GM21786 (cell line): ENCODE data around the gene SHANK3.
"Not testable (repeated sequence)": the region's sequence is repeated elsewhere in the genome, so short reads cannot be mapped to it uniquely, and the experiment has no call there.

Source experiments
- ATAC-seq: cut with Tn5 transposase; IDR thresholded peaks from one replicate; pipeline ENCODE4 v1.9.1; 2021; ENCODE audit not compliant: unreplicated experiment

Gene SHANK3

DNA sequence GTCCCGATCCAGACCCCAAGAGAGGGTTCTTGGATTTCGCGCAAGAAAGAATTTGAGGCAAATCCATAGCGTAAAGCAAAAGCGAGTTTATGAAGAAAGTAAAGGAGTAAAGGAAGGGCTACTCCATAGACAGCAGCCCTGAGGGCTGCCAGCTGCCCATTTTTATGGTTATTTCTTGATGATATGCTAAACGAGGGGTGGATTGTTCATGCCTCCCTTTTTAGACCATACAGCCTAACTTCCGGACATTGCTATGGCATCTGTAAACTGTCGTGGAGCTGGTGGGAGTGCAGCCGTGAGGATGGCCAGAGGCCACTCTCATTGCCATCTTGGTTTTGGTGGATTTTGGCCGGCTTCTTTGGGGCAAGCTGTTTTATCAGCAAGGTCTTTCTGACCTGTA lies 19.4 kb upstream of the SHANK3 start:
- ATAC-seq = no peak

DNA sequence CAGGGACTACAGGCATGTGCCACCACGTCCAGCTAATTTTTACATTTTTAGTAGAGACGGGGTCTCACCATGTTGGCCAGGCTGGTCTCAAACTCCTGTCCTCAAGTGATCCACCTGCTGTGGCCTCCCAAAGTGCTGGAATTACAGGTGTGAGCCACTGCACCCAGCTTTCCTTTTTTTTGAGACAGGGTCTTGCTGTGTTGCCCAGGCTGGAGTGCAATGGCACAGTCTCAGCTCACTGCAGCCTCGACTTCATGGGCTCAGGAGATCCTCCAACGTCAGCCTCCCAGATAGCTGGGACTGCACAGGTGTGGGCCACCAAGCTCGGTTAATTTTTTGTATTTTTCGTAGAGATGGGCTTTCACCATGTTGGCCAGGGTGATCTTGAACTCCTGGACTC lies 18.0 kb upstream of the SHANK3 start:
- ATAC-seq = not testable (repeated sequence)

DNA sequence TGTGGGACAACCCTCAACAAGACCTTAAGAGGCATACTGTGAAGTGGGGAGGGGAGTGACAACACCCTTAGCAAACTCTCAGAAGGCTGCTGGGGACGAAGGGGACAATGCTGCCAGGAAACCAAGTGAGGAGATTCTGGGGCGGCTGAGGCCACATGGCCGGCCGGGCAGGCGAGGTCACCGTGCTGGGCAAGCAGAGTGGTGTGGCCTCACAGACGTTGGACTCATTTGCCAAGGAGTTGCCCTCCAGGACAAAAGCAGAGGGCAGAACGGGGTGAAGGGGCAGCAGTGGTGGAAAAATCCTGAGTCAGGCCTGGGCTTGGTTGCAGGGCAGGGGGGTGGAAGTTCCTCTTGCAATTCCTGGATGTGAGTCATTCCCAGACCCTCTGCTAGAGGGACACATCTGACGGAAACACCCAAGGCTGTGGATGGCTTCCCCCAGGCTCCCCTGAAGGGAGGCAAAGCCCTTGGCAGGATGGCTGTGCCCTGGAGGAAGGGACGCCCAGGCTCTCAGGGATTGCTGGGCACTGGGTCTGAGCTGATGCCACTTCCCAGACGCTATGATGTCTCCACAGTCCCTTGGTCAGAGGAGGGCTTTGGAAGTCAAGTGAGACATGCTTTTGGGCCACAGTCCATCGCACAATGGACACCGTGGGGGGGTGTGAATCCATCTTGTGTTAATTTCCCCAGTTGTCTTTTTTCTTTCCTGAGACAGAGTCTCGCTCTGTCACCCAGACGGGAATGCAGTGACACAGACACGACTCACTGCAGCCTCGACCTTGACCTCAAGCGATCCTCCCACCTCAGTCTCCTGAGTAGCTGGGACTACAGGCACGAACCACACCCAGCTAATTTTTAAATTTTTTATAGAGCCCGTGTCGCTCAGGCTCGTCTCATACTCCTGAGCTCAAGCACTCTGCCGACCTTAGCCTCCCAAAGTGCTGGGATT lies 16.2 kb upstream of the SHANK3 start:
- ATAC-seq = no peak

DNA sequence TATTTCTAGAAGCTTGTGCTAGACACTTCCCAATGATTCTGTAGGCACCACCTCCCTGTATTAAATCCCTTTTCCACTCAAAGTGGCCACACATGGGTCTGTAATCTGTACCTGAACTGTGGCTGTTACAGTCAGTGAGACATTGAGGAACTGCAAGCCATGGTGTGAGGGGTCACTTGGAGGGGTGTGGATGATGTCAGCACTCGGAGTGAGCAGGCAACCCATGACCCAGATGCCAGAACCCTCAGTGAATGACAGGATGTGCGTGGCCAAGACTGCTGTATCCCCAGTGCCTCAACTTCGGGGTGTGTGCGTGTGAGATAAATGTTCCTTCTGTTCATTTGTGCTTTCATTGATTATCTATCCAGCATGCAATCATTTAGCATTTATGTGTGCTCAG lies 14.7 kb upstream of the SHANK3 start:
- no peak for ATAC-seq

DNA sequence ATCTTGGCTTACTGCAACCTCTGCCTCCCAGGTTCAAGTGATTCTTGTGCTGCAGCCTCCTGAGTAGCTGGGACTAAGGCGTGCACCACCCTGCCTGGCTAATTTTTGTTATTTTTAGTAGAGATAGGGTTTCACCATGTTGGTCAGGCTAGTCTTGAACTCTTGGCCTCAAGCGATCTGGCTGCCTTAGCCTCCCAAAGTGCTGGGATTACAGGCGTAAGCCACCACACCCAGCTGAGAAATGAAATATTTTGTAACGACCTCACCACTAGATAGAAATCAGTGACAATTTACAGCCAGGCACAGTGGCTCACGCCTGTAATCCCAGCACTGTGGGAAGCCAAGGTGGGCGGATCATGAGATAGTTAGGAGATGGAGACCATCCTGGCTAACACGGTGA lies 12.9 kb upstream of the SHANK3 start:
- not testable (repeated sequence) for ATAC-seq

DNA sequence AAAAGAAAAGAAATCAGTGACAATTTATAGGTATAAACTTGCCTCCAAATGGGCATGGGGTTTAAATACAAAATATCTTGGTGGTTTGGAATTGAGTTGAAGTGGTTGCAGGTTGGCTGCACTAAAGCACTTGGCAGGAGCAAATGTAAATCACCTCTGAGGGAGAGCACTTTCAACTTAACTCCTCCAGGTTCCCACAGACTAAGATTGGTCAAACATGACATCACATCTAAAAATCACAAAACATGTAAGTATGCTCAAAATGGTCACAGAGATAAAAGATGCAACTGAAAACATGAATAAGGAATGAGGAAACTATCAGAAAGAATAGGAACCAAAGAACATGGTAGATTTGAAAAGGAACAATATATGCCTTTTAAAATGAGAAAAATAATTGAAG lies 12.3 kb upstream of the SHANK3 start:
- no peak for ATAC-seq

DNA sequence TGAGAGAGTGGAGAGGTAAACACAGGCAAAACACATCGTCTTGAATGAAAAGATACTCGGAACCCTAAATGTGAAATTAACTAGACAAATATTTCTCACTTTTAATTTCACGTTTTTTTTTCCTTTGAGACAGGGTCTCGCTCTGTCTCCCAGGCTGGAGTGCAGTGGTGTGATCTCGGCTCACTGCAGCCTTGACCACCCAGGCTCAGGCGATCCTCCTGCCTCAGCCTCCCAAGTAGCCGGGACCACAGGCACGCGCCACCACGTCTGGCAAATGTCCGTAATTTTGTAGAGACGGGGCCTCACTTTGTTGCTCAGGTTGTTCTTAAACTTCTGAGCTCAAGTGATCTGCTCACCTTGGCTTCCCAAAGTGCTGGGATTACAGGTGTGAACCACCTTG lies 7.4 kb upstream of the SHANK3 start:
- ATAC-seq = no peak

DNA sequence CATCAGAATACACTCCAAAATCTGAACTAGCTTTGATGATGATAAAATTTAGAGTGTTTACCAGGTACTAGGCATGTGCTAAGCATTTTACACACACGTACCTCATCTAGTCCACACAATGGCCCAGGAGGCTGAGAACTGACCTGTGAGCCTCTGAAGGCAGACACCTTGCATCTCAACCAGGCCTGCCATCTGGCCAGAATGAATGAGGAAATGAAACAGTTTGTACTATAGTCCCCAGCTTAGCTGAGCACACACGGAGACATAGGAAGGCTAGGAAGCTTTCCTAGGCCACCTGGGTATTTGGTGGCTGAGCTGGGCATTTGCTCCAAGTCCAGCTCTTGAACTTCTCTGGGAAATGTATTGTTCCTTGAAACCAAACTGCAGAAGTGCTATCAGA lies 6.9 kb upstream of the SHANK3 start:
- ATAC-seq = no peak

DNA sequence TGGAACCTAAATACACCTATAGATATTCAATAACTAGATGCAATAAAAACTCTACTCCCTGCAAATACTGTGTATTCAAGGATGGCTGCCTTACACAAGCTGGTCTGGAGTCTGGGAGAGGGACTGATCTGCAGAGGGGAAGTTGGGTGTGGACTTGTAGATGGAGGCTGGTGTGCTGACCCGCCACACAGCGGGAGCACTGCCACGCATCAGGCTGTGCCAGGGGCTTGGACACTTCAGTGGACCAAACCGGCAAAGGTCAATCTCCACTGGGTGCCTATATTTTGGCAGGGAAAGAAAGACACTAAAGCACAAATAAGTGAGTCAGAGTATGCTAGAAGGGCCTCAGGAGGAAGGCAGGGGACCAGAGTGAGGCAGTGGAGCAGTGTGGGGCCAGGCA lies 2.1 kb upstream of the SHANK3 start:
- no peak for ATAC-seq

DNA sequence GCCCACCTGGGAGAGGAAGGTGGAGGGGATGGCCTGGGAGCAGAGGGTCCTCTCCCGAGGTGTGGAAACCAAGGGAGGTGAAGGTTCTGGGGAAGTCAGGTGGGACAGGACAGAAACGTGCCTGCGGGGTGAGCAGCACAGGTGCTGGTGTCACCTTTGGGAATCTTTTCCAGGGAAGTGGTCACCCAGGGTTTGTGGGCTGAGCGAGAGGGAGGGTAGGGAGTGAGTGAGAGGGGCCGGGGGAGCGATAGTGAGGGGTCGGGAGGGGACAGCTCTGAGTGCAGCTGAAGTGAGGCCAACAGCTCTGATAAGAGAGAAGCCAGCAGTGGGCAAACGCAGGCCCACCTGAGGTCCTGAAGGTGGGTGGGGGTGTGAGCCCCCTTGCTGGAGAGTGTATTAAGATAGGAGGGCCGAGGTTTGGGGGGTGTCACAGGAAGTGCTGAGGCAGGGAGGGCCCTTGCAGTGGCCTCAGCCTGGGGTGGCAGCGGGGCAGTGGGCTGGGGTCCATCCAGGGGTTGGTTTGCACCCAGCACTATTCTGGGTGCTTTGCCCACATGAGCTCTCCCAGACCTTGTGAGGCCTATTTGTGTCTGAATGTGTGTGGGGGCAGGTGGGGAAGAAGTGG lies 1.6 kb upstream of the SHANK3 start:
- ATAC-seq = no peak

DNA sequence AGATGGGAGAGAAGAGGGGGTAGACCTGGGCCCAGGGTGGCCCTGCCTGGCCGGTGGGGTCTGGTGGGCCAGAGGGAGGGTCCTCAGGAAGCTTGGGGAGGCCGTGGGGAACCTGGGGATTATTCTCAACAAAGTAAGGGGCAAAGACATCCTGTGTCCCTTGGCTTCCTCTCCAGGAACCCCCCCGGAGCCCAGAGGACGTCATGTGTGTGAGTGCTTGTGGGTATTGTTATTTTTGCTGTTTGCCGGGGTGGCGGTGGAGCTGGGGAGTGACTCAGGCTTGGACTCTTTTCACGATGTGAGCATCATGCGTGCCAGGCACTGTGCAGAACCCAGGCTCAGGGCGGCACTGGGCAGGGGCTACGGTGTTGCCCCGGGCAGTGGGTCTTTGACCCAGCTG lies 982 bp upstream of the SHANK3 start:
- ATAC-seq = no peak

DNA sequence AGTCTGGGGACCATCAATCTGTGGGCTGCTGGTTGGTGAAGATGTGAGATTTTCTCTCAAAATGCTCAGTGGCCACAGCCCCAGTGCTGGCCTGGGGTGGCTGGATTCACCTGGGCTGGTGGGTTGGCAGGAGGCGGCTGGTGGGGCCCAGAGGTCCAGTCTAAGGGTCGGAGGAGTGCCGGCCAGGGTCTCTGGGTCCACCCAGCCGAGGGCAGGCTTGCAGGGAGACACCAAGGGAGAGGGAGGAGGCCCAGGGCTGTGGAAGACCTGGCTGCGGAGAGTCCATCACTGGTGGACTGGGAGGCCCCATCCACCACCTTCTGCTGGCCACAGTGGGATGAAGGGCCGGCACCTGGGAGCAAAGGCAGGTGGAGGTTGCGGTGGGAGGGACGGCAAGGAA lies 582 bp upstream of the SHANK3 start:
- ATAC-seq = no peak

DNA sequence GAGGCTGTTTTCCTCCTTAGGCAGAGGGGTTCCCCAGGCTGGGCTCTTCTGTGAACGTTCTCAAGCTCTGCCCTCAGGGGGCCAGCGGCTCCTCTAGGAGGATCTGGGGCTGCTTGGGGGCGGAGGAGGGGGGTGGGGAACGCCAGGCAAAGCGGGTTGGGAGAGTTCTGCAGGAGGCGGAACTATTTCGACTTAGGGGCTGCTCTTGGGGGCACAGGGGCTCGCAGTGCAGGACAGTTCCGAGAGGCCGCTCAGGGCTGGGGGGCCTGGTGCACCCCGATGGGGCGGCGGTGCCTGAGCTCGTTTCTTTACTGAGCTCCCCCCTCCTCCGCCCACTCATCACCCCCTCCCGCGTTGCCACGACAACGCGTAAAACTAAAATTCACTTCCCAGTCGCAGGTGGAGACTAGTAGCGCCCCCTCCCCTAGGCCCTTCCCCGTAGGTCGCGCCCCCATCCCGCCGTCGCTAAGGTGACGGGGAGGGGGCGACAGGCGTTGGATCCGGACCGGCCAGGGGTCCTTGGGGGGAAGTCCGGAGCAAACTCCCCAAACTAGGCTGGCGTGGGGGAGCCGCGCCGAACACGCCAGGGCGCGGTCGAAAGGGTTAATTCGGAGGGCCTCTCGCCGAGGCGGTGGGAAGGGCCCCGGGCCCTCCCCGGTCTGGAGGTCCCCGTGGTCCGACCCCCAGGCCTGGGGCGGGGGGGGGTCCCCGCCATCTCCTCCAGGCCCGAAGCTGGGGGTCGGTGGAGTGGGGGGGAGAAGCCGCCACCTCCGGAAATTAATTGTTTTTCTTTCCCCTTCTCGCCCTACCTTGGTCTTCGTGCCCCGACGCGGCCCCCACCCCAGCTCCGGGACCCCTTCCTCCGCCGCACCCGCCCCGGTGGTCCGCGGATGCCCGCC lies 857 bp downstream of the SHANK3 start:
- no peak for ATAC-seq

DNA sequence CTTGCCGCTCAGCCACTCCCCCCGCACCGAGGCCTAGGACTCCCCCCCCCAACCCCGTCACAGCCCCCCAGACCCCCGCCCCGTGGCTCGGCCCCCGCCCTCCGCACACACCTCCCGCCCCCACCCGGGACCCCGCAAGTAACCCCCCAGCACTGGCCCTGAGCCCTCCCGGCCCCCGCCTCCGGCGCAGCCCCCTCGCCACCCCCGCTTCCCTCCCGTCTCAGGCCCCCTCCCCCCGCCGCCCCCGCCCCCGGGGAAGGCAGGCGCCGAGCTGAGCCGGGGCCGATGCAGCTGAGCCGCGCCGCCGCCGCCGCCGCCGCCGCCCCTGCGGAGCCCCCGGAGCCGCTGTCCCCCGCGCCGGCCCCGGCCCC lies 1.5 kb downstream of the SHANK3 start:
- no peak for ATAC-seq

DNA sequence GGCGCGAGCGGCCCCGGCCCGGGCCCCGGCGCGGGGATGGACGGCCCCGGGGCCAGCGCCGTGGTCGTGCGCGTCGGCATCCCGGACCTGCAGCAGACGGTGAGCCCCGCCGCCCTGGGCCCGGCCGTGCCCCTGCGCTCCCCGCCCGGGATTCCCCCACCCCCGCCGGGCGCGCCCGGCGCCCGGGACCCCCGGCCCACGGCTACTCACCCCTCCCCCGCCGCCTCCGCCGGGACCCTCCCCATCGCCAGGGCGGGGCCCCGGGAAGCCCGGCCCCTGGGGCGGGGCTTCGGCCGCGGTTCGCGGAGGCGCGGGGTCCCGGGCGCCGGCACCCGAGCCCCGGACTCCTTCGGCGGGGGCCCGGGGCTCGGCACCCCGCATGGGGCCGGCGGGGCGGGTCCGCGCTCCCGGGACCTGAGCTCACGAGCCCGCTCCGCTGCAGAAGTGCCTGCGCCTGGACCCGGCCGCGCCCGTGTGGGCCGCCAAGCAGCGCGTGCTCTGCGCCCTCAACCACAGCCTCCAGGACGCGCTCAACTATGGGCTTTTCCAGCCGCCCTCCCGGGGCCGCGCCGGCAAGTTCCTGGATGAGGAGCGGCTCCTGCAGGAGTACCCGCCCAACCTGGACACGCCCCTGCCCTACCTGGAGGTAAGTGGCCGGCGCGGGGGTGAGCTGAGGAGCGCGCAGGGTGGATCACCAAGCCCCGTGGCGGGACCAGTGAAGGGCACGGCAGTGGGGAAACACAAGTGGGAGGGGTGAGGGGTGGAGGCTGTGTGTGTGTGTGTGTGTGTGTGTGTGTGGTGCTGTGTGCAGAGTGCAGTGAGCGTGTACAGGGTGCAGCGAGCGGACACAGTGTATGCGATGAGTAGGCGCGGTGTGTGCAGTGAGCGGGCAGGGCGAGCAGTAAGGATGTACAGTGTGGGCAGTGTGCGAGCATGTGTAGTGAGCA lies 2.3 kb downstream of the SHANK3 start:
- no peak for ATAC-seq

DNA sequence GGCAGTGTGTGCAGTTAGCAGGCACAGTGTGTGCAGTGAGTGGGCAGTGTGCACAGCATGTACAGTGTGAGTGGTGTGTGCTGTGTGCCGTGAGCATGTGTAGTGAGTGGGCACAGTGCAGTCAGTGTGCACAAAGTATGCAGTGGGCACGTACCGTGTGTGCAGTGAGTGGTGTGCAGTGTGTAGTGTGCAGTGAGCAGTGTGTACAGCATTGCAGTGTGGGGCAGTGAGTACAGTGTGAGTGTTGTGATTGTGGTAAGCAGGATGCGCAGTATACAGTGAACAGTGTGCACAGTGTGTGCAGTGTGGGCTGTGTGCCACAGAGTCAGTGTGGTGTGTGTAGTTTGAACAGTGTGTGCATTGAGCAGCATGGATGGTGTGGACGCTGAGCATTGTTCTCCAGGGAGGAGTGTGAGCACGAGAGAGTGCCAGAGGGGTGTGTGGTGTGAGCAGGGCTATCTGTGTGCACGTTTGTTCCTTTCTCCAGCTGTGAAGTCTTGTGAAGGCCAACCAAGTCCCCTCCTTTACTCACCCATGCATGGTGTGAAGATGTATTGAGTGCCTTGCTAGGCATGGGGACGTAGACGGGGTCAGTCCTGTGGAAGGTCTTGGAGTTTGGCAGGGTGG lies 3.0 kb downstream of the SHANK3 start:
- ATAC-seq = no peak

DNA sequence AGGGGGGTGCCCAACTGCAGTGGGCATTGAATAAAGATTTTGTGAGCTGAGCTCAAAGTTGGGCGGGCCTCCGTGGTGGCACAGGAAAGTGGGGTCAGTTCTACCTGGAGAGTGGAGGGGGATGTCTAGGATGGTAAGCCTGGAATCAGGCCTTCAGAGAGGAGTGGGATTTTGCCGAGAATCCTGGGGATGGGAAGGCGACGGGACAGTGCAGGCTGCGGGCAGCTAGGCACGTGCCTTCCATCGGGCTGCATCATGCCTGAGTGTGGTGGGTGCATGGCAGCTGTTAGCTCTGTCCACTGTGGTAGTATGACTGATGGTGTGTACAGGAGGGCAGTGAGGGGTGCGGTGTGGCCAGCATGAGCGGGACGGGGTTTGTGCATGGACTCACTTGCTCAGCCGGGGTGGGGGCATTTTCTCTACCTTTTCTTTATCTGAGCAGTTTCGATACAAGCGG lies 3.6 kb downstream of the SHANK3 start:
- no peak for ATAC-seq

DNA sequence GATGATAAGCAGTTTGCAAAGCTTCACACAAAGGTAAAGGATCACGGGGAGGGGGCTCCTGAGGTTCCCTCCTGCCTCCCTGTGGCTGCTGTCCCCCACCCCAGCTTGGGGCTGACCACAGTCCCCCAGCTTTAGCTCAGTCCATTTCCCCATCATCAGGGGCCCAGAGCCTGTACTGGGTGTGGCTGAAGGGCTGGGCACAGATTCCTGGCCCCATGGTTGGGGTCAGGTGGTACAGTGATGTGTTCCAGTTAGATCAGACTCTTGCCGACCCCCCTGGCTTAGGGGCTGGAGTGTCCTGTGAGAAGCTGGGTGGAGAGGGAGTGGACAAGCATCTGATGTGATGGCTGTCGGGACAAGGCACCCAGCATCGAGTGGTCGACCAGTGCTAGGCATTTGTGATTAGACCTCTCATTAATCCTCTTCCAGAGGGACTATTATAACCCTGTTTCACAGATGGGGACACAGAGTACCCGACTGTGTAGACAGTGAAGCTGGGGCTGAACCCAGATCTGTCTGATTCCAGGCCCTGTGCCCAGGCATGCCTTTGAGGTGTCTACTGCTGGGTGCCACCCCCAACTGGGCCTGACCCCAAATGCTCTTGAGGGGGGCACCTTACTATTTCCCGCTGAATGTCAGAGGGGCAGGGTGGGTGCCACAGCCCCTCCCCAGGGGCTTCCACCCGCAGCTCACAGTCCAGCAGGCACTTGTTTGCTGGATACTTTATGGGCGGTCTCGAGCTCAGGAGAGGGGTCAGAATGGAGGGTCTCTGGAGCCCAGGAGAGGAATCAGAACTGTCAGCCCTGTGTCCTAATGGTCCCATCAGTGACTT lies 4.3 kb downstream of the SHANK3 start:
- ATAC-seq = no peak
